Measurements from ENCODE around the gene C2CD5.

DNA sequence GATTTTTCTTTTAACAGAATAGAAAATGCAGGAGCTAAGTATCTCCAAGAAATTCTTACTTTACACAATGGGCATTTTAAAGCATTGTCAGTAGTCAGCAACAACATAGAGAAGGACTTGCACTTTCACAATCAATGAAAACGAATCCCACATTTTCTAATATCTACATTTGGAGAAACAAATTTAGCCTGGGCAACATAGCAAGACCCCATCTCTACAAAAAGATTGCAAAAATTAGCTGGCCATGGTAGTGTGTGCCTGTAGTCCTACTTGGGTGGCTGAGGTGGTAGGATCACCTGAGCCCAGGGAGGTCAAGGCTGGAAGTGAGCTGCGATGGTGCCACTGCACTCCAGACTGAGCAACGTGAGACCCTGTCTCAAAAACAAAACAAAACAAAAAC lies 30.6 kb upstream of the C2CD5 start:
- TF ChIP-seq, protein P1, sequence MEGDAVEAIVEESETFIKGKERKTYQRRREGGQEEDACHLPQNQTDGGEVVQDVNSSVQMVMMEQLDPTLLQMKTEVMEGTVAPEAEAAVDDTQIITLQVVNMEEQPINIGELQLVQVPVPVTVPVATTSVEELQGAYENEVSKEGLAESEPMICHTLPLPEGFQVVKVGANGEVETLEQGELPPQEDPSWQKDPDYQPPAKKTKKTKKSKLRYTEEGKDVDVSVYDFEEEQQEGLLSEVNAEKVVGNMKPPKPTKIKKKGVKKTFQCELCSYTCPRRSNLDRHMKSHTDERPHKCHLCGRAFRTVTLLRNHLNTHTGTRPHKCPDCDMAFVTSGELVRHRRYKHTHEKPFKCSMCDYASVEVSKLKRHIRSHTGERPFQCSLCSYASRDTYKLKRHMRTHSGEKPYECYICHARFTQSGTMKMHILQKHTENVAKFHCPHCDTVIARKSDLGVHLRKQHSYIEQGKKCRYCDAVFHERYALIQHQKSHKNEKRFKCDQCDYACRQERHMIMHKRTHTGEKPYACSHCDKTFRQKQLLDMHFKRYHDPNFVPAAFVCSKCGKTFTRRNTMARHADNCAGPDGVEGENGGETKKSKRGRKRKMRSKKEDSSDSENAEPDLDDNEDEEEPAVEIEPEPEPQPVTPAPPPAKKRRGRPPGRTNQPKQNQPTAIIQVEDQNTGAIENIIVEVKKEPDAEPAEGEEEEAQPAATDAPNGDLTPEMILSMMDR (IDR thresholded peaks at IDR 0.05) = no peak
- no peak for TF ChIP-seq TCF7L2 (IDR thresholded peaks at IDR 0.05; ENCODE audit: low read depth, low read length)
